CD1c-positive myeloid dendritic cell (primary cell): ENCODE data around the gene RAD51B.

ENCODE experiments used
- DNase-seq: peaks from one replicate; pipeline ENCODE4 v3.0.0-alpha.2; 2016; ENCODE audit errors: extremely low spot score

The RAD51B gene

GRCh38 chr14:68439676-68440075, 620.1 kb downstream of the RAD51B start:
- no peak for DNase-seq

GRCh38 chr14:68440820-68441219, 621.2 kb downstream of the RAD51B start:
- DNase-seq = no peak

- DNase-seq = no peak
Observed at GRCh38 chr14:68441542-68441941, 622.0 kb downstream of the RAD51B start.

GRCh38 chr14:68442828-68443629, 623.5 kb downstream of the RAD51B start:
- DNase-seq = no peak

GRCh38 chr14:68444449-68445168, 625.0 kb downstream of the RAD51B start:
- DNase-seq = no peak

- no peak for DNase-seq
Observed at GRCh38 chr14:68446243-68447040, 626.9 kb downstream of the RAD51B start.

GRCh38 chr14:68447581-68448251, 628.1 kb downstream of the RAD51B start:
- DNase-seq = no peak

GRCh38 chr14:68448252-68448902, 628.8 kb downstream of the RAD51B start:
- DNase-seq = no peak

GRCh38 chr14:68449561-68450181, 630.1 kb downstream of the RAD51B start:
- DNase-seq = no peak

- no peak for DNase-seq
Observed at GRCh38 chr14:68450391-68451120, 631.0 kb downstream of the RAD51B start.

GRCh38 chr14:68451696-68452373, 632.3 kb downstream of the RAD51B start:
- DNase-seq = no peak

GRCh38 chr14:68458253-68458652, 638.7 kb downstream of the RAD51B start:
- no peak for DNase-seq

- DNase-seq = no peak
Observed at GRCh38 chr14:68458840-68459469, 639.4 kb downstream of the RAD51B start.

- peak; percentile 15 for DNase-seq
Observed at GRCh38 chr14:68459480-68460136, 640.0 kb downstream of the RAD51B start.

- no peak for DNase-seq
Observed at GRCh38 chr14:68460541-68460940, 641.0 kb downstream of the RAD51B start.

- DNase-seq = no peak
Observed at GRCh38 chr14:68461086-68461485, 641.5 kb downstream of the RAD51B start.

- DNase-seq = no peak
Observed at GRCh38 chr14:68462683-68463082, 643.1 kb downstream of the RAD51B start.

- DNase-seq = no peak
Observed at GRCh38 chr14:68463299-68463698, 643.7 kb downstream of the RAD51B start.
